Subcutaneous preadipocyte (primary cell): ENCODE results near the gene TRIM45. TPM values are rescaled to one million over a fixed set of nuclear protein-coding genes. Genes with fewer than 3 reads are reported as not detected.

Source experiments
- small RNA-seq: library from RNA; depleted of rRNA; stranded (forward); fragments of <200 nt; gene quantifications from one replicate; pipeline ENCODE3, GENCODE V24; 2012
- total RNA-seq: library from RNA; depleted of rRNA; stranded (reverse); fragments of >200 nt; gene quantifications from 2 replicates; pipeline ENCODE4 v1.2.3, GENCODE V29; 2012

Gene TRIM45
- total RNA-seq, result 0.73 and 1.4 TPM in 2 replicates

GRCh38 chr1:117121589-117122329 is at the start of gene TRIM45:
Gene TRIM45, minus strand, starts transcription at chr1:117121749. Its CDS starts 548 bp downstream, at chr1:117121201.

Small RNAs within 50 kb of the gene (small RNA-seq; reads per million reads assigned to genes)
- 11.9 reads per million, percentile 96 among the genes with 10 or more reads in this experiment for gene MIR942

Other genes with a start within 250 kb of the TRIM45 start
- gene PTGFRN, start 211.8 kb downstream of the TRIM45 start, total RNA-seq, result 32.1 and 40.1 TPM in 2 replicates
- gene CD101, start 120.0 kb downstream of the TRIM45 start, total RNA-seq, result 0.20 TPM in 1 of 2 replicates, not detected in the other
- 19.8 and 24.4 TPM in 2 replicates for gene TTF2, start 61.4 kb downstream of the TRIM45 start, total RNA-seq
- gene VTCN1, start 89.2 kb upstream of the TRIM45 start, total RNA-seq, result not detected in 2 replicates
- gene MAN1A2, start 245.7 kb upstream of the TRIM45 start, total RNA-seq, result 34.9 and 50.2 TPM in 2 replicates